Measurements from ENCODE around the gene MBTD1. TPM values are rescaled to one million over a fixed set of nuclear protein-coding genes. Genes with fewer than 3 reads are reported as not detected.

Gene MBTD1
- total and polyA plus RNA-seq, 9 of the 15 experiments (the other 6 are each of a cell fraction or from before 2014, with no cell fraction given) = 2.1 to 26.3 (median 13.3) TPM

- WGBS (ENCODE audit: insufficient coverage, low coverage, missing lambda C conversion rate) = 58% methylated on average over 2 of the region's 2 CpGs
- no peak for FAIRE-seq
- in situ Hi-C loops (cut with MboI) (no loop called here), intact Hi-C loops (cut with micrococcal nuclease) (no loop called here)
- no peaks in the 10 kb centered on the region for H4K20me1 ChIP-seq (replicated peaks; ENCODE audit: control insufficient read depth, insufficient read depth, low read length)
- H3K9ac ChIP-seq (ENCODE audit: insufficient read depth in 1 of 2, low read depth in 2 of 2, low read length in 2 of 2) = no peak overlapping the region
- H3K4me3 ChIP-seq = no peak overlapping the region
- TF ChIP-seq NFE2L1 (tag; IDR thresholded peaks at IDR 0.05; ENCODE audit: borderline replicate concordance, low read depth) (no peak), DDX20 (tag; IDR thresholded peaks at IDR 0.05; ENCODE audit: low read depth) (no peak), ZNF431 (CRISPR knock-in tag; IDR thresholded peaks at IDR 0.05) (no peak), C11orf30 (IDR thresholded peaks at IDR 0.05; ENCODE audit: low read depth) (peak; percentile 37; the same call in 1 of the 2 replicates), ZNF316 (IDR thresholded peaks at IDR 0.05) (peak; percentile 58)
- H3K79me2 ChIP-seq (ENCODE audit: control insufficient read depth, insufficient read depth, low read length) = no peaks in the 10 kb centered on the region
- no TSS peak for BruUV-seq (replicated peaks)
- peaks cover 68% of the 10 kb centered on the region for H3K36me3 ChIP-seq (ENCODE audit: control insufficient read depth, insufficient read depth, low read length)
- no peaks in the 10 kb centered on the region for H3K4me1 ChIP-seq (replicated peaks in 1 of 2; ENCODE audit: control insufficient read depth in 2 of 2, insufficient read depth in 2 of 2, low read length in 2 of 2)
- no peak overlapping the region for H3K27ac ChIP-seq (ENCODE audit: extremely low read depth, low read depth, low read length)
- ATAC-seq = no peak
- H3K27me3 ChIP-seq (ENCODE audit: control insufficient read depth in 2 of 2, insufficient read depth in 2 of 2, low read length in 2 of 2) = no peaks in the 10 kb centered on the region
- POLR2A ChIA-PET = no interaction called here
- H2AFZ ChIP-seq (ENCODE audit: low read depth, low read length) = no peak overlapping the region
- peaks cover 4% of the 10 kb centered on the region for H3K9me1 ChIP-seq (ENCODE audit: control insufficient read depth, insufficient read depth, low read length)
- DNase-seq (ENCODE audit: extremely low read depth in 1 of 4, low spot score in 3 of 4) = no peak
- H3K4me2 ChIP-seq (ENCODE audit: insufficient read depth, low read length) = no peak overlapping the region
- H3K9me3 ChIP-seq (replicated peaks; ENCODE audit: control insufficient read depth, insufficient read depth, low read depth, low read length) = no peaks in the 10 kb centered on the region
- CTCF ChIA-PET (ENCODE audit: low intra/inter-chr PET ratio) = no interaction called here
Measured at GRCh38 chr17:51191895-51192294, 68.0 kb downstream of the MBTD1 start.

DNA sequence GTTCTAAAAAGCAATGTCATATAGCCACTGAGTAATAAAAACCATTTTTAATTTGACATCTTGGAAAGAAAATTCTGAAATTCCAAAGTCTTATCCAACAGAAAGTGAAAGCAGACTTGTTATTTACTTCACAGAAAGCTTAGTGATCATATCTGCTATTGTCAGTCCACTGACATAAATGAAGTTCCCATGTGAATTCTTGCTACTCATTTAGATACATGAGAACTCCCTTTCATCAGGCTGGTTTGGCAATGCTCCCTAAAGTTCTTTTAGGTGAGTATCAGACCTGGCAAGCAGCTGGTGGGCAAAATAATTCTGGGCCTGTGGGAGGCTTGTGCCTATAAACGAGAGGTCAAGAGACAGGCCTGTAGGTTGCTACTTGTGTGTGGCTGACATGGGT lies 70.2 kb downstream of the MBTD1 start:
- 93% methylated on average over 1 of the region's 1 CpG for WGBS (ENCODE audit: insufficient coverage, low coverage, missing lambda C conversion rate)
- Histone ChIP-seq H3K9ac (ENCODE audit: insufficient read depth in 1 of 2, low read depth in 2 of 2, low read length in 2 of 2) (no peak overlapping the region), H2AFZ (ENCODE audit: low read depth, low read length) (no peak overlapping the region), H4K20me1 (replicated peaks; ENCODE audit: control insufficient read depth, insufficient read depth, low read length) (no peaks in the 10 kb centered on the region), H3K4me2 (ENCODE audit: insufficient read depth, low read length) (no peak overlapping the region), H3K27ac (ENCODE audit: extremely low read depth, low read depth, low read length) (no peak overlapping the region), H3K36me3 (ENCODE audit: control insufficient read depth, insufficient read depth, low read length) (peaks cover 74% of the 10 kb centered on the region), H3K9me3 (replicated peaks; ENCODE audit: control insufficient read depth, insufficient read depth, low read depth, low read length) (no peaks in the 10 kb centered on the region), H3K27me3 (ENCODE audit: control insufficient read depth in 2 of 2, insufficient read depth in 2 of 2, low read length in 2 of 2) (no peaks in the 10 kb centered on the region), H3K4me3 (no peak overlapping the region), H3K9me1 (ENCODE audit: control insufficient read depth, insufficient read depth, low read length) (no peaks in the 10 kb centered on the region), H3K79me2 (ENCODE audit: control insufficient read depth, insufficient read depth, low read length) (no peaks in the 10 kb centered on the region), H3K4me1 (replicated peaks in 1 of 2; ENCODE audit: control insufficient read depth in 2 of 2, insufficient read depth in 2 of 2, low read length in 2 of 2) (no peaks in the 10 kb centered on the region)
- ChIA-PET POLR2A (interaction anchor here (1.1 kb wide), 1 partner anchor 9 kb away, joined by 3 read pairs; no protein-coding TSS in a partner anchor), CTCF (ENCODE audit: low intra/inter-chr PET ratio) (no interaction called here)
- in situ Hi-C loops (cut with MboI) = no loop called here
- FAIRE-seq (no peak), ATAC-seq (no peak), DNase-seq (ENCODE audit: extremely low read depth in 1 of 4, low spot score in 3 of 4) (no peak)
- intact Hi-C loops (cut with micrococcal nuclease) = no loop called here
- BruUV-seq (replicated peaks) = no TSS peak
- no peak for TF ChIP-seq CEBPZ (IDR thresholded peaks at IDR 0.05; ENCODE audit: borderline replicate concordance, low read depth, low read length)
- no peak for TF ChIP-seq KHSRP (IDR thresholded peaks at IDR 0.05)
- TF ChIP-seq ZNF830 (CRISPR knock-in tag; IDR thresholded peaks at IDR 0.05) = no peak
- no peak for TF ChIP-seq POLR2B (IDR thresholded peaks at IDR 0.05; ENCODE audit: low read depth, partially characterized antibody)
- TF ChIP-seq RCOR1 (IDR thresholded peaks at IDR 0.05; ENCODE audit: borderline replicate concordance in 1 of 2, low read depth in 2 of 2, low read length in 2 of 2) = no peak
- no peak for TF ChIP-seq RBM14 (IDR thresholded peaks at IDR 0.05; ENCODE audit: borderline replicate concordance, insufficient read depth, low read depth, low read length)
- no peak for TF ChIP-seq WHSC1 (IDR thresholded peaks at IDR 0.05; ENCODE audit: low read length)
- TF ChIP-seq ZNF174 (CRISPR knock-in tag; IDR thresholded peaks at IDR 0.05) = no peak
